ENCODE data around the gene MOSPD3. TPM values are rescaled to one million over a fixed set of nuclear protein-coding genes. Genes with fewer than 3 reads are reported as not detected.

The MOSPD3 gene
- total RNA-seq, 2 donors from 2014 or later = 9.2 to 29.6 TPM

- no peak for TF ChIP-seq CTCF (IDR thresholded peaks at IDR 0.05)
- H3K9me3 ChIP-seq = no peaks in the 10 kb centered on the region
- DNase-seq (ENCODE audit: low spot score) (no peak), ATAC-seq (ENCODE audit: insufficient number of reproducible peaks, low FRiP score, low read depth) (no peak)
- no peak overlapping the region for H3K4me3 ChIP-seq
- H3K36me3 ChIP-seq = no peaks in the 10 kb centered on the region
- H3K27ac ChIP-seq = no peak overlapping the region
- H3K4me1 ChIP-seq (ENCODE audit: control insufficient read depth in 1 of 2, low read depth in 2 of 2) = peaks cover 6 to 19% of the 10 kb centered on the region in 2 donors
- no peaks in the 10 kb centered on the region for H3K27me3 ChIP-seq (replicated peaks; ENCODE audit: insufficient read depth)
Measured at GRCh38 chr7:100598425-100598824, 13.9 kb upstream of the MOSPD3 start.

- no peak for TF ChIP-seq CTCF (IDR thresholded peaks at IDR 0.05)
- H3K27ac ChIP-seq = no peak overlapping the region
- H3K4me1 ChIP-seq (ENCODE audit: control insufficient read depth in 1 of 2, low read depth in 2 of 2) = peaks cover 11 to 28% of the 10 kb centered on the region in 2 donors
- DNase-seq (ENCODE audit: low spot score) (no peak), ATAC-seq (ENCODE audit: insufficient number of reproducible peaks, low FRiP score, low read depth) (no peak)
- no peaks in the 10 kb centered on the region for H3K9me3 ChIP-seq
- no peaks in the 10 kb centered on the region for H3K27me3 ChIP-seq (replicated peaks; ENCODE audit: insufficient read depth)
- no peaks in the 10 kb centered on the region for H3K36me3 ChIP-seq
- no peak overlapping the region for H3K4me3 ChIP-seq
Measured at GRCh38 chr7:100599911-100600729, 12.2 kb upstream of the MOSPD3 start.

GRCh38 chr7:100600730-100601038, 11.7 kb upstream of the MOSPD3 start:
- Histone ChIP-seq H3K27ac (no peak overlapping the region), H3K9me3 (no peaks in the 10 kb centered on the region), H3K27me3 (replicated peaks; ENCODE audit: insufficient read depth) (no peaks in the 10 kb centered on the region), H3K4me1 (ENCODE audit: control insufficient read depth in 1 of 2, low read depth in 2 of 2) (peaks cover 11 to 31% of the 10 kb centered on the region in 2 donors), H3K4me3 (no peak overlapping the region), H3K36me3 (no peaks in the 10 kb centered on the region)
- TF ChIP-seq CTCF (IDR thresholded peaks at IDR 0.05) = no peak
- DNase-seq (ENCODE audit: low spot score) (no peak), ATAC-seq (ENCODE audit: insufficient number of reproducible peaks, low FRiP score, low read depth) (no peak)

GRCh38 chr7:100602889-100603725, 9.2 kb upstream of the MOSPD3 start:
- no peak for TF ChIP-seq CTCF (IDR thresholded peaks at IDR 0.05)
- ATAC-seq (ENCODE audit: insufficient number of reproducible peaks, low FRiP score, low read depth) (no peak), DNase-seq (ENCODE audit: low spot score) (no peak)
- H3K4me1 ChIP-seq (ENCODE audit: control insufficient read depth in 1 of 2, low read depth in 2 of 2) = peaks cover 11 to 31% of the 10 kb centered on the region in 2 donors
- H3K27ac ChIP-seq = peak overlapping the region; percentile 92 to 94
- H3K36me3 ChIP-seq = no peaks in the 10 kb centered on the region
- H3K9me3 ChIP-seq = no peaks in the 10 kb centered on the region
- no peaks in the 10 kb centered on the region for H3K27me3 ChIP-seq (replicated peaks; ENCODE audit: insufficient read depth)
- peak overlapping the region; percentile 96 for H3K4me3 ChIP-seq

- no peak for TF ChIP-seq CTCF (IDR thresholded peaks at IDR 0.05)
- ATAC-seq (ENCODE audit: insufficient number of reproducible peaks, low FRiP score, low read depth) = no peak
- Histone ChIP-seq H3K36me3 (no peaks in the 10 kb centered on the region), H3K27ac (peak overlapping the region; percentile 92 to 94), H3K4me3 (peak overlapping the region; percentile 96), H3K4me1 (ENCODE audit: control insufficient read depth in 1 of 2, low read depth in 2 of 2) (peaks cover 11 to 31% of the 10 kb centered on the region in 2 donors), H3K27me3 (replicated peaks; ENCODE audit: insufficient read depth) (no peaks in the 10 kb centered on the region), H3K9me3 (no peaks in the 10 kb centered on the region)
- no peak for DNase-seq (ENCODE audit: low spot score)
Measured at GRCh38 chr7:100603726-100604027, 8.7 kb upstream of the MOSPD3 start.
